ENCODE data around the gene MARCHF3.

DNA sequence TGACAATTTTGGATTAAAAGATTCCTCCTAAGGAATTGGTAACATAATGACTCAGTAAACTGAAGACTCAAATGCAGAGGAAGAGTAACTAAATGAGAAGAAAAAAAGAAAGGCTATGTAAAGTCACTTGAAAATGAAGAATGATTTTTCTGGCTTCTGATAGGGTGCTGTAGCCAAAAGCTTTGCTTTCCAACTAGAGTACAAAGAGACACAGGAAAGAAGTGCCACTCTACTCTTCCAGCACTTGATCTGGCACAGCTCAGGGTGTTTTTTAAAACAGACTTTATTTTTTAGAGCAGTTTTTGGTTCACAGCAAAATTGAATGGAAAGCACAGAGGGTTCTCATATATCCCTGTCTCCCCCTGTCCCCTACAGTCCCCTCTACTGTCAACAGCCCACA lies 130.9 kb downstream of the MARCHF3 start:
- TF ChIP-seq, protein P1, sequence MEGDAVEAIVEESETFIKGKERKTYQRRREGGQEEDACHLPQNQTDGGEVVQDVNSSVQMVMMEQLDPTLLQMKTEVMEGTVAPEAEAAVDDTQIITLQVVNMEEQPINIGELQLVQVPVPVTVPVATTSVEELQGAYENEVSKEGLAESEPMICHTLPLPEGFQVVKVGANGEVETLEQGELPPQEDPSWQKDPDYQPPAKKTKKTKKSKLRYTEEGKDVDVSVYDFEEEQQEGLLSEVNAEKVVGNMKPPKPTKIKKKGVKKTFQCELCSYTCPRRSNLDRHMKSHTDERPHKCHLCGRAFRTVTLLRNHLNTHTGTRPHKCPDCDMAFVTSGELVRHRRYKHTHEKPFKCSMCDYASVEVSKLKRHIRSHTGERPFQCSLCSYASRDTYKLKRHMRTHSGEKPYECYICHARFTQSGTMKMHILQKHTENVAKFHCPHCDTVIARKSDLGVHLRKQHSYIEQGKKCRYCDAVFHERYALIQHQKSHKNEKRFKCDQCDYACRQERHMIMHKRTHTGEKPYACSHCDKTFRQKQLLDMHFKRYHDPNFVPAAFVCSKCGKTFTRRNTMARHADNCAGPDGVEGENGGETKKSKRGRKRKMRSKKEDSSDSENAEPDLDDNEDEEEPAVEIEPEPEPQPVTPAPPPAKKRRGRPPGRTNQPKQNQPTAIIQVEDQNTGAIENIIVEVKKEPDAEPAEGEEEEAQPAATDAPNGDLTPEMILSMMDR (IDR thresholded peaks at IDR 0.05) = no peak
- no peak for TF ChIP-seq POLR2AphosphoS5 (IDR thresholded peaks at IDR 0.05)
- TF ChIP-seq POLR2A (IDR thresholded peaks at IDR 0.05) = no peak

Measured in gastroesophageal sphincter (tissue), 3 donors.